NT2/D1 (cell line): ENCODE measurements around the gene RSPH3.
A peak's percentile ranks its signal among the peaks of the same experiment; 100 is the strongest.
"Not testable (repeated sequence)": the region's sequence is repeated elsewhere in the genome, so short reads cannot be mapped to it uniquely, and the experiment has no call there.

Source experiments
- DNase-seq: peaks from one replicate; pipeline ENCODE4 v3.0.0-alpha.2; 2011; ENCODE audit warnings: low read depth, low spot score
- H3K27me3 ChIP-seq: 2 replicates; pipeline ENCODE4 v1.6.0; 2011; ENCODE audit warnings: mild to moderate bottlenecking; ENCODE audit not compliant: insufficient read length, insufficient read depth
- H3K36me3 ChIP-seq: 2 replicates; pipeline ENCODE4 v1.6.1; 2011; ENCODE audit warnings: mild to moderate bottlenecking, low read length, mixed read lengths; ENCODE audit not compliant: insufficient read depth, insufficient read length
- H3K4me1 ChIP-seq: 2 replicates; pipeline ENCODE4 v1.5.1; 2011; ENCODE audit not compliant: insufficient read depth, insufficient read length
- H3K4me3 ChIP-seq: 2 replicates; pipeline ENCODE4 v1.5.1; 2011; ENCODE audit warnings: low read depth; ENCODE audit not compliant: insufficient read length
- H3K9ac ChIP-seq: 2 replicates; pipeline ENCODE4 v1.6.0; 2011; ENCODE audit warnings: low read depth; ENCODE audit not compliant: insufficient read length
- H3K9me3 ChIP-seq: 2 replicates; pipeline ENCODE4 v1.5.1; 2011; ENCODE audit warnings: mild to moderate bottlenecking, low read length; ENCODE audit not compliant: insufficient read depth
- SUZ12 ChIP-seq: IDR thresholded peaks from 2 replicates; pipeline ENCODE4 v1.6.1; 2011; ENCODE audit not compliant: insufficient read length, insufficient read depth; ENCODE audit errors: extremely low read depth
- YY1 ChIP-seq: IDR thresholded peaks from 2 replicates; pipeline ENCODE4 v1.6.1; 2011; ENCODE audit not compliant: insufficient read length, insufficient read depth
- ZNF274 ChIP-seq: IDR thresholded peaks from 2 replicates; pipeline ENCODE4 v1.6.1; 2011; ENCODE audit warnings: mild to moderate bottlenecking, low read depth, low read length

Gene RSPH3

GRCh38 chr6:159042003-159042825 is 42.2 kb upstream of the RSPH3 start:
- TF ChIP-seq ZNF274: no peak
- TF ChIP-seq YY1: no peak
- no peak for TF ChIP-seq SUZ12
- Histone ChIP-seq H3K27me3 (no peaks in the 10 kb centered on the region), H3K9me3 (no peaks in the 10 kb centered on the region), H3K9ac (no peak overlapping the region), H3K4me1 (no peaks in the 10 kb centered on the region), H3K4me3 (no peak overlapping the region), H3K36me3 (no peaks in the 10 kb centered on the region)
- peak; percentile 54 for DNase-seq

- no peak for DNase-seq
- TF ChIP-seq ZNF274 (no peak), SUZ12 (no peak), YY1 (no peak)
- no peak overlapping the region for H3K4me3 ChIP-seq
- H3K36me3 ChIP-seq: no peaks in the 10 kb centered on the region
- H3K9me3 ChIP-seq: no peaks in the 10 kb centered on the region
- H3K27me3 ChIP-seq: no peaks in the 10 kb centered on the region
- no peak overlapping the region for H3K9ac ChIP-seq
- H3K4me1 ChIP-seq: no peaks in the 10 kb centered on the region
Measured at GRCh38 chr6:159041181-159041580, 41.2 kb upstream of the RSPH3 start.

- no peaks in the 10 kb centered on the region for H3K27me3 ChIP-seq
- no peak overlapping the region for H3K4me3 ChIP-seq
- no peak for DNase-seq
- TF ChIP-seq SUZ12 (no peak), ZNF274 (no peak), YY1 (no peak)
- no peaks in the 10 kb centered on the region for H3K36me3 ChIP-seq
- no peak overlapping the region for H3K9ac ChIP-seq
- H3K9me3 ChIP-seq: no peaks in the 10 kb centered on the region
- H3K4me1 ChIP-seq: no peaks in the 10 kb centered on the region
Measured at GRCh38 chr6:159039885-159040258, 39.9 kb upstream of the RSPH3 start.

- H3K4me1 ChIP-seq: no peaks in the 10 kb centered on the region
- H3K36me3 ChIP-seq: no peaks in the 10 kb centered on the region
- H3K4me3 ChIP-seq: no peak overlapping the region
- no peak overlapping the region for H3K9ac ChIP-seq
- no peak for TF ChIP-seq SUZ12
- TF ChIP-seq ZNF274: no peak
- no peak for TF ChIP-seq YY1
- no peaks in the 10 kb centered on the region for H3K9me3 ChIP-seq
- DNase-seq: no peak
- no peaks in the 10 kb centered on the region for H3K27me3 ChIP-seq
Measured at GRCh38 chr6:159038914-159039884, 39.2 kb upstream of the RSPH3 start.

- H3K27me3 ChIP-seq, H3K9ac ChIP-seq, DNase-seq, H3K36me3 ChIP-seq, H3K4me3 ChIP-seq, H3K9me3 ChIP-seq, H3K4me1 ChIP-seq: not testable (repeated sequence)
Measured at GRCh38 chr6:159038318-159038717, 38.3 kb upstream of the RSPH3 start.

GRCh38 chr6:159037756-159038290 is 37.8 kb upstream of the RSPH3 start:
- DNase-seq: no peak
- Histone ChIP-seq H3K36me3 (no peaks in the 10 kb centered on the region), H3K4me1 (no peaks in the 10 kb centered on the region), H3K27me3 (no peaks in the 10 kb centered on the region), H3K4me3 (no peak overlapping the region), H3K9ac (no peak overlapping the region), H3K9me3 (no peaks in the 10 kb centered on the region)
- no peak for TF ChIP-seq YY1
- TF ChIP-seq ZNF274: no peak

- H3K4me1 ChIP-seq: no peaks in the 10 kb centered on the region
- no peak overlapping the region for H3K9ac ChIP-seq
- H3K4me3 ChIP-seq: no peak overlapping the region
- DNase-seq: no peak
- TF ChIP-seq YY1 (no peak), SUZ12 (no peak), ZNF274 (no peak)
- no peaks in the 10 kb centered on the region for H3K36me3 ChIP-seq
- H3K9me3 ChIP-seq: no peaks in the 10 kb centered on the region
- no peaks in the 10 kb centered on the region for H3K27me3 ChIP-seq
Measured at GRCh38 chr6:159036673-159037072, 36.7 kb upstream of the RSPH3 start.
